ENCODE data around the gene PAPPA2.

DNA sequence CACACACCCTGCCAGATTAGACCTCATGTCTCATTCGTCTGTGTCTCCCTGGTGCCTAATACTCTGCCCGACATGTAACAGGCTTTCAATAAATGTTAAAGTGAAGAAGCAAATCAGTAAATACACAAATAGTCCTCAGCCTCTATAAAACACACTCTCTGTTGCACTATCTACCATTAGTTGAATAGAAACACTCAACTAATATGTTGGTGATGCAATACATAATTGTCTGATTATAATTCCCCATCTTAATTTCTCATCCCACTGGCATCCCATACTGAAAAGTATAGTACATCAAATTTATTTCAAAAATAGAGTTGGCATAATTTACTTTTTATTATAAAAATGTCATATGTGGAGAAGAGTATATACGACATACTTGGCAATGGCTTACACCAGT is 162.4 kb downstream of the PAPPA2 start:
- TF ChIP-seq PML (IDR thresholded peaks at IDR 0.05; ENCODE audit: low read length) (no peak), SRF (CRISPR knock-in tag; IDR thresholded peaks at IDR 0.05) (no peak), EZH2 (IDR thresholded peaks at IDR 0.05; ENCODE audit: borderline replicate concordance, low read depth, low read length) (no peak), PHB (CRISPR knock-in tag; IDR thresholded peaks at IDR 0.05) (no peak), CCNT2 (IDR thresholded peaks at IDR 0.05; ENCODE audit: borderline replicate concordance, extremely low read depth, insufficient read length, low read depth, low read length) (no peak), GABPA (tag; conservative IDR thresholded peaks at IDR 0.05; ENCODE audit: low read depth) (no peak), TRIM24 (IDR thresholded peaks at IDR 0.05) (no peak), NFXL1 (CRISPR knock-in tag; IDR thresholded peaks at IDR 0.05) (no peak), GABPB1 (CRISPR knock-in tag; IDR thresholded peaks at IDR 0.05) (no peak), FOXK2 (conservative IDR thresholded peaks at IDR 0.05 in 1 of 2, IDR thresholded peaks at IDR 0.05 in 1 of 2; ENCODE audit: low read depth in 2 of 2) (no peak)
- TF ChIP-seq, protein P1, sequence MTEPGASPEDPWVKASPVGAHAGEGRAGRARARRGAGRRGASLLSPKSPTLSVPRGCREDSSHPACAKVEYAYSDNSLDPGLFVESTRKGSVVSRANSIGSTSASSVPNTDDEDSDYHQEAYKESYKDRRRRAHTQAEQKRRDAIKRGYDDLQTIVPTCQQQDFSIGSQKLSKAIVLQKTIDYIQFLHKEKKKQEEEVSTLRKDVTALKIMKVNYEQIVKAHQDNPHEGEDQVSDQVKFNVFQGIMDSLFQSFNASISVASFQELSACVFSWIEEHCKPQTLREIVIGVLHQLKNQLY (CRISPR knock-in tag; conservative IDR thresholded peaks at IDR 0.05) = no peak
- TF ChIP-seq, protein P2, sequence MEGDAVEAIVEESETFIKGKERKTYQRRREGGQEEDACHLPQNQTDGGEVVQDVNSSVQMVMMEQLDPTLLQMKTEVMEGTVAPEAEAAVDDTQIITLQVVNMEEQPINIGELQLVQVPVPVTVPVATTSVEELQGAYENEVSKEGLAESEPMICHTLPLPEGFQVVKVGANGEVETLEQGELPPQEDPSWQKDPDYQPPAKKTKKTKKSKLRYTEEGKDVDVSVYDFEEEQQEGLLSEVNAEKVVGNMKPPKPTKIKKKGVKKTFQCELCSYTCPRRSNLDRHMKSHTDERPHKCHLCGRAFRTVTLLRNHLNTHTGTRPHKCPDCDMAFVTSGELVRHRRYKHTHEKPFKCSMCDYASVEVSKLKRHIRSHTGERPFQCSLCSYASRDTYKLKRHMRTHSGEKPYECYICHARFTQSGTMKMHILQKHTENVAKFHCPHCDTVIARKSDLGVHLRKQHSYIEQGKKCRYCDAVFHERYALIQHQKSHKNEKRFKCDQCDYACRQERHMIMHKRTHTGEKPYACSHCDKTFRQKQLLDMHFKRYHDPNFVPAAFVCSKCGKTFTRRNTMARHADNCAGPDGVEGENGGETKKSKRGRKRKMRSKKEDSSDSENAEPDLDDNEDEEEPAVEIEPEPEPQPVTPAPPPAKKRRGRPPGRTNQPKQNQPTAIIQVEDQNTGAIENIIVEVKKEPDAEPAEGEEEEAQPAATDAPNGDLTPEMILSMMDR (IDR thresholded peaks at IDR 0.05 in 2 of 3, conservative IDR thresholded peaks at IDR 0.05 in 1 of 3; ENCODE audit: insufficient read depth in 2 of 3, low read depth in 1 of 3, low read length in 3 of 3) = no peak
- TF ChIP-seq, protein P3, sequence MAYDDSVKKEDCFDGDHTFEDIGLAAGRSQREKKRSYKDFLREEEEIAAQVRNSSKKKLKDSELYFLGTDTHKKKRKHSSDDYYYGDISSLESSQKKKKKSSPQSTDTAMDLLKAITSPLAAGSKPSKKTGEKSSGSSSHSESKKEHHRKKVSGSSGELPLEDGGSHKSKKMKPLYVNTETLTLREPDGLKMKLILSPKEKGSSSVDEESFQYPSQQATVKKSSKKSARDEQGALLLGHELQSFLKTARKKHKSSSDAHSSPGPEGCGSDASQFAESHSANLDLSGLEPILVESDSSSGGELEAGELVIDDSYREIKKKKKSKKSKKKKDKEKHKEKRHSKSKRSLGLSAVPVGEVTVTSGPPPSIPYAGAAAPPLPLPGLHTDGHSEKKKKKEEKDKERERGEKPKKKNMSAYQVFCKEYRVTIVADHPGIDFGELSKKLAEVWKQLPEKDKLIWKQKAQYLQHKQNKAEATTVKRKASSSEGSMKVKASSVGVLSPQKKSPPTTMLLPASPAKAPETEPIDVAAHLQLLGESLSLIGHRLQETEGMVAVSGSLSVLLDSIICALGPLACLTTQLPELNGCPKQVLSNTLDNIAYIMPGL (CRISPR knock-in tag; IDR thresholded peaks at IDR 0.05) = no peak
- TF ChIP-seq, protein P4, sequence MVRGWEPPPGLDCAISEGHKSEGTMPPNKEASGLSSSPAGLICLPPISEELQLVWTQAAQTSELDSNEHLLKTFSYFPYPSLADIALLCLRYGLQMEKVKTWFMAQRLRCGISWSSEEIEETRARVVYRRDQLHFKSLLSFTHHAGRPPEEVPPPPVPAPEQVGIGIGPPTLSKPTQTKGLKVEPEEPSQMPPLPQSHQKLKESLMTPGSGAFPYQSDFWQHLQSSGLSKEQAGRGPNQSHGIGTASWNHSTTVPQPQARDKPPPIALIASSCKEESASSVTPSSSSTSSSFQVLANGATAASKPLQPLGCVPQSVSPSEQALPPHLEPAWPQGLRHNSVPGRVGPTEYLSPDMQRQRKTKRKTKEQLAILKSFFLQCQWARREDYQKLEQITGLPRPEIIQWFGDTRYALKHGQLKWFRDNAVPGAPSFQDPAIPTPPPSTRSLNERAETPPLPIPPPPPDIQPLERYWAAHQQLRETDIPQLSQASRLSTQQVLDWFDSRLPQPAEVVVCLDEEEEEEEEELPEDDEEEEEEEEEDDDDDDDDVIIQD (CRISPR knock-in tag; IDR thresholded peaks at IDR 0.05) = no peak
